WTC11 (cell line): ENCODE data around the gene RBM39. TPM values are rescaled to one million over a fixed set of nuclear protein-coding genes. Genes with fewer than 3 reads are reported as not detected.

Source experiments
- ATAC-seq: fragments of 200-7000 bp; cut with Tn5 transposase; 2 replicates; pipeline ENCODE4 v1.10.0; 2021; ENCODE audit warnings: mild to moderate bottlenecking, moderate library complexity
- CTCF ChIA-PET: fragments of 300-600 bp; sonication (Branson Sonifier 250); formaldehyde crosslinking; loops from one replicate; lab custom pipeline; 2021; ENCODE audit warnings: antibody characterized with exemption; lab: Charles Lee
- POLR2A ChIA-PET: fragments of 350-600 bp; sonication (Branson Sonifier 250); formaldehyde crosslinking; loops from one replicate; lab custom pipeline; 2021; ENCODE audit warnings: antibody characterized with exemption; lab: Charles Lee
- DNase-seq: peaks from one replicate; pipeline ENCODE4 v3.0.0; 2021; ENCODE audit warnings: low spot score
- H3K27ac Mint-ChIP-seq: 2 replicates; pipeline ENCODE4 v1.8.0; 2021; ENCODE audit warnings: mixed read lengths
- H3K27me3 Mint-ChIP-seq: 2 replicates; pipeline ENCODE4 v1.8.0; 2021; ENCODE audit warnings: low read depth, mild to moderate bottlenecking, moderate library complexity, mixed read lengths
- H3K36me3 Mint-ChIP-seq: 2 replicates; pipeline ENCODE4 v1.8.0; 2021; ENCODE audit warnings: mixed read lengths
- H3K4me1 Mint-ChIP-seq: 2 replicates; pipeline ENCODE4 v1.8.0; 2022; ENCODE audit warnings: mixed read lengths
- H3K4me3 Mint-ChIP-seq: 2 replicates; pipeline ENCODE4 v1.8.0; 2021; ENCODE audit warnings: mild to moderate bottlenecking, moderate library complexity, mixed read lengths
- H3K9me3 Mint-ChIP-seq: 2 replicates; pipeline ENCODE4 v1.8.0; 2021; ENCODE audit warnings: mixed read lengths
- CBFB ChIP-seq: sonication (generic); formaldehyde crosslinking; IDR thresholded peaks from 2 replicates; pipeline ENCODE4 v1.8.1; 2022; ENCODE audit warnings: mild to moderate bottlenecking, low read depth, missing genetic modification reagents
- CREB1 ChIP-seq: sonication (generic); formaldehyde crosslinking; IDR thresholded peaks from 2 replicates; pipeline ENCODE4 v1.8.0; 2023; ENCODE audit warnings: mild to moderate bottlenecking, missing genetic modification reagents
- ELF4 ChIP-seq: sonication (generic); formaldehyde crosslinking; IDR thresholded peaks from 2 replicates; pipeline ENCODE4 v1.8.1; 2022; ENCODE audit warnings: low read depth, mild to moderate bottlenecking, moderate library complexity, missing genetic modification reagents
- FOXK1 ChIP-seq: sonication (generic); formaldehyde crosslinking; IDR thresholded peaks from 2 replicates; pipeline ENCODE4 v1.8.0; 2022; ENCODE audit warnings: mild to moderate bottlenecking, moderate library complexity, missing genetic modification reagents
- GABPB1 ChIP-seq: sonication (generic); formaldehyde crosslinking; IDR thresholded peaks from 2 replicates; pipeline ENCODE4 v1.8.1; 2023; ENCODE audit warnings: mild to moderate bottlenecking, missing genetic modification reagents
- KAT7 ChIP-seq: sonication (generic); formaldehyde crosslinking; IDR thresholded peaks from 2 replicates; pipeline ENCODE4 v1.8.1; 2023; ENCODE audit warnings: missing genetic modification reagents, mild to moderate bottlenecking, borderline replicate concordance
- MYBL2 ChIP-seq: sonication (generic); formaldehyde crosslinking; IDR thresholded peaks from 2 replicates; pipeline ENCODE4 v1.8.1; 2023; ENCODE audit warnings: mild to moderate bottlenecking, moderate library complexity, missing genetic modification reagents
- NFYB ChIP-seq: sonication (generic); formaldehyde crosslinking; conservative IDR thresholded peaks from 2 replicates; pipeline ENCODE4 v1.8.0; 2022; ENCODE audit warnings: low read depth, missing genetic modification reagents
- OVOL2 ChIP-seq: fragments of 250-450 bp; sonication (Bioruptor Pico); IDR thresholded peaks from 2 replicates; pipeline ENCODE4 v1.9.0; 2021; ENCODE audit warnings: mild to moderate bottlenecking, borderline replicate concordance
- SMAD3 ChIP-seq: sonication (generic); formaldehyde crosslinking; IDR thresholded peaks from 2 replicates; pipeline ENCODE4 v1.8.0; 2022; ENCODE audit warnings: missing genetic modification reagents, mild to moderate bottlenecking, borderline replicate concordance
- SP1 ChIP-seq: sonication (generic); formaldehyde crosslinking; conservative IDR thresholded peaks from 2 replicates; pipeline ENCODE4 v1.8.1; 2022; ENCODE audit warnings: missing genetic modification reagents
- ZNF219 ChIP-seq: sonication (generic); formaldehyde crosslinking; IDR thresholded peaks from 2 replicates; pipeline ENCODE4 v1.8.0; 2023; ENCODE audit warnings: missing genetic modification reagents, mild to moderate bottlenecking, borderline replicate concordance
- ZNF671 ChIP-seq: fragments of 250-450 bp; sonication (Bioruptor Pico); IDR thresholded peaks from 2 replicates; pipeline ENCODE4 v1.8.0; 2021; ENCODE audit warnings: mild to moderate bottlenecking
- total RNA-seq: library from RNA; stranded (reverse); gene quantifications from 3 replicates; pipeline ENCODE4 v1.2.3, GENCODE V29; 2021
- TF ChIP-seq, protein P1 (sequence below): fragments of 250-450 bp; sonication (Bioruptor Pico); IDR thresholded peaks from 2 replicates; pipeline ENCODE4 v1.9.0; 2021; ENCODE audit warnings: mild to moderate bottlenecking, borderline replicate concordance
- TF ChIP-seq, protein P2 (sequence below): fragments of 250-450 bp; sonication (Bioruptor Pico); IDR thresholded peaks from 2 replicates; pipeline ENCODE4 v1.9.0; 2021; ENCODE audit warnings: mild to moderate bottlenecking
- TF ChIP-seq, protein P3 (sequence below): sonication (generic); formaldehyde crosslinking; IDR thresholded peaks from 2 replicates; pipeline ENCODE4 v1.8.1; 2023; ENCODE audit warnings: mild to moderate bottlenecking, missing genetic modification reagents, moderate library complexity
- TF ChIP-seq, protein P4 (sequence below): sonication (generic); formaldehyde crosslinking; conservative IDR thresholded peaks from 2 replicates; pipeline ENCODE4 v1.8.1; 2023; ENCODE audit warnings: mild to moderate bottlenecking, low read depth, missing genetic modification reagents, moderate library complexity
- TF ChIP-seq, protein P5 (sequence below): sonication (generic); formaldehyde crosslinking; IDR thresholded peaks from 2 replicates; pipeline ENCODE4 v1.8.0; 2023; ENCODE audit warnings: mild to moderate bottlenecking, missing genetic modification reagents
- TF ChIP-seq, protein P6 (sequence below): sonication (generic); formaldehyde crosslinking; IDR thresholded peaks from 2 replicates; pipeline ENCODE4 v1.8.1; 2023; ENCODE audit warnings: mild to moderate bottlenecking, missing genetic modification reagents, moderate library complexity
- TF ChIP-seq, protein P7 (sequence below): sonication (generic); formaldehyde crosslinking; IDR thresholded peaks from 2 replicates; pipeline ENCODE4 v1.8.0; 2022; ENCODE audit warnings: missing genetic modification reagents

RBM39 gene
- total RNA-seq, 1 experiment from 2014 or later = 231 TPM

DNA sequence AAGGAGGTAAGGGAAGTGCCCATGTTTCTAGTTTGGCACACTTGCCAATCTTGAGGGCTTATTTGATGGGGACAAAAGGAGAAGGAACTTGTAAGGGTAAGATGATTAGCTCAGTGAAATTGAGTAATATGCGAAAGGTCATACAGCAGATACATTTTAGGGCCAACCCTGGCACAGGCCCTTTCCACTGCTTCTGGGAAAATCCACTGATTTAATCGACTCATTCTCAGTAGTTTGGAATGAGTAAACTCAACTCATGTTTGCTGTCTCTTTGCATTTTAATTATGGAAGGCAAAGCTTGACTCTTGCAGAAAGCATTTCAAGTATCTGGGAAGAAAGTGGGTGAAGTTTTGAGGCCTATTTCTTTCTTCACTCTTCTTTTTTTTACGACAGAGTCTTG, 49.8 kb upstream of the RBM39 start (continued):
- TF ChIP-seq, protein P1, sequence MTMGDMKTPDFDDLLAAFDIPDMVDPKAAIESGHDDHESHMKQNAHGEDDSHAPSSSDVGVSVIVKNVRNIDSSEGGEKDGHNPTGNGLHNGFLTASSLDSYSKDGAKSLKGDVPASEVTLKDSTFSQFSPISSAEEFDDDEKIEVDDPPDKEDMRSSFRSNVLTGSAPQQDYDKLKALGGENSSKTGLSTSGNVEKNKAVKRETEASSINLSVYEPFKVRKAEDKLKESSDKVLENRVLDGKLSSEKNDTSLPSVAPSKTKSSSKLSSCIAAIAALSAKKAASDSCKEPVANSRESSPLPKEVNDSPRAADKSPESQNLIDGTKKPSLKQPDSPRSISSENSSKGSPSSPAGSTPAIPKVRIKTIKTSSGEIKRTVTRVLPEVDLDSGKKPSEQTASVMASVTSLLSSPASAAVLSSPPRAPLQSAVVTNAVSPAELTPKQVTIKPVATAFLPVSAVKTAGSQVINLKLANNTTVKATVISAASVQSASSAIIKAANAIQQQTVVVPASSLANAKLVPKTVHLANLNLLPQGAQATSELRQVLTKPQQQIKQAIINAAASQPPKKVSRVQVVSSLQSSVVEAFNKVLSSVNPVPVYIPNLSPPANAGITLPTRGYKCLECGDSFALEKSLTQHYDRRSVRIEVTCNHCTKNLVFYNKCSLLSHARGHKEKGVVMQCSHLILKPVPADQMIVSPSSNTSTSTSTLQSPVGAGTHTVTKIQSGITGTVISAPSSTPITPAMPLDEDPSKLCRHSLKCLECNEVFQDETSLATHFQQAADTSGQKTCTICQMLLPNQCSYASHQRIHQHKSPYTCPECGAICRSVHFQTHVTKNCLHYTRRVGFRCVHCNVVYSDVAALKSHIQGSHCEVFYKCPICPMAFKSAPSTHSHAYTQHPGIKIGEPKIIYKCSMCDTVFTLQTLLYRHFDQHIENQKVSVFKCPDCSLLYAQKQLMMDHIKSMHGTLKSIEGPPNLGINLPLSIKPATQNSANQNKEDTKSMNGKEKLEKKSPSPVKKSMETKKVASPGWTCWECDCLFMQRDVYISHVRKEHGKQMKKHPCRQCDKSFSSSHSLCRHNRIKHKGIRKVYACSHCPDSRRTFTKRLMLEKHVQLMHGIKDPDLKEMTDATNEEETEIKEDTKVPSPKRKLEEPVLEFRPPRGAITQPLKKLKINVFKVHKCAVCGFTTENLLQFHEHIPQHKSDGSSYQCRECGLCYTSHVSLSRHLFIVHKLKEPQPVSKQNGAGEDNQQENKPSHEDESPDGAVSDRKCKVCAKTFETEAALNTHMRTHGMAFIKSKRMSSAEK (CRISPR knock-in tag) = no peak
- TF ChIP-seq, protein P2, sequence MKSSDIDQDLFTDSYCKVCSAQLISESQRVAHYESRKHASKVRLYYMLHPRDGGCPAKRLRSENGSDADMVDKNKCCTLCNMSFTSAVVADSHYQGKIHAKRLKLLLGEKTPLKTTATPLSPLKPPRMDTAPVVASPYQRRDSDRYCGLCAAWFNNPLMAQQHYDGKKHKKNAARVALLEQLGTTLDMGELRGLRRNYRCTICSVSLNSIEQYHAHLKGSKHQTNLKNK (CRISPR knock-in tag) = no peak
- TF ChIP-seq, protein P3, sequence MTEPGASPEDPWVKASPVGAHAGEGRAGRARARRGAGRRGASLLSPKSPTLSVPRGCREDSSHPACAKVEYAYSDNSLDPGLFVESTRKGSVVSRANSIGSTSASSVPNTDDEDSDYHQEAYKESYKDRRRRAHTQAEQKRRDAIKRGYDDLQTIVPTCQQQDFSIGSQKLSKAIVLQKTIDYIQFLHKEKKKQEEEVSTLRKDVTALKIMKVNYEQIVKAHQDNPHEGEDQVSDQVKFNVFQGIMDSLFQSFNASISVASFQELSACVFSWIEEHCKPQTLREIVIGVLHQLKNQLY (CRISPR knock-in tag) = no peak
- no peak for TF ChIP-seq OVOL2 (CRISPR knock-in tag)

DNA sequence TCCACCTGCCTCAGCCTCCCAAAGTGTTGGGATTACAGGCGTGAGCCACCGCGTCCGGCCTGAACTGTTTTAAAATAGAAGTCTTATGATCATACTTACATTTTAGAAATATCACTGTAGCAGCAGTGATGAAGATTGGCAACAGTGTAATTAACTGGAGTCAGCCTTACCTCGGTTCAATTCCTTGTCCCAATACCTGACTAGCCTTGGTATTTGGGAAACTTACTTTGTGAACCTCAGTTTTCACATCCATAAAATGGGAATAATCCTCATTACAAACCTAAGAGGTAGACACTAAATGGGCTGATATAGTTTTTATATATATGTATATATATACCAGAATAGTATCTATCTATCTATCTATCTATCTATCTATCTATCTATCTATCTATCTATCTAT, 49.0 kb upstream of the RBM39 start:
- H3K4me3 Mint-ChIP-seq = no peak overlapping the region
- POLR2A ChIA-PET = interaction anchor here (0.6 kb wide), 1 partner anchor 11 kb away, joined by 7 read pairs; no protein-coding TSS in a partner anchor
- no peaks in the 10 kb centered on the region for H3K27me3 Mint-ChIP-seq
- ATAC-seq (no peak), DNase-seq (no peak)
- H3K27ac Mint-ChIP-seq = no peak overlapping the region
- no peaks in the 10 kb centered on the region for H3K9me3 Mint-ChIP-seq
- peaks cover 6% of the 10 kb centered on the region; the same call in 1 of the 2 replicates for H3K36me3 Mint-ChIP-seq
- no peaks in the 10 kb centered on the region; the same call in 1 of the 2 replicates for H3K4me1 Mint-ChIP-seq
- CTCF ChIA-PET = no interaction called here
- TF ChIP-seq CREB1 (CRISPR knock-in tag) (no peak), KAT7 (no peak), FOXK1 (CRISPR knock-in tag) (no peak), SP1 (CRISPR knock-in tag) (no peak), CBFB (CRISPR knock-in tag) (no peak), MYBL2 (CRISPR knock-in tag) (no peak), ZNF219 (no peak), ELF4 (CRISPR knock-in tag) (no peak), NFYB (no peak), ZNF671 (CRISPR knock-in tag) (no peak), SMAD3 (CRISPR knock-in tag) (no peak), GABPB1 (no peak)
- TF ChIP-seq, protein P4, sequence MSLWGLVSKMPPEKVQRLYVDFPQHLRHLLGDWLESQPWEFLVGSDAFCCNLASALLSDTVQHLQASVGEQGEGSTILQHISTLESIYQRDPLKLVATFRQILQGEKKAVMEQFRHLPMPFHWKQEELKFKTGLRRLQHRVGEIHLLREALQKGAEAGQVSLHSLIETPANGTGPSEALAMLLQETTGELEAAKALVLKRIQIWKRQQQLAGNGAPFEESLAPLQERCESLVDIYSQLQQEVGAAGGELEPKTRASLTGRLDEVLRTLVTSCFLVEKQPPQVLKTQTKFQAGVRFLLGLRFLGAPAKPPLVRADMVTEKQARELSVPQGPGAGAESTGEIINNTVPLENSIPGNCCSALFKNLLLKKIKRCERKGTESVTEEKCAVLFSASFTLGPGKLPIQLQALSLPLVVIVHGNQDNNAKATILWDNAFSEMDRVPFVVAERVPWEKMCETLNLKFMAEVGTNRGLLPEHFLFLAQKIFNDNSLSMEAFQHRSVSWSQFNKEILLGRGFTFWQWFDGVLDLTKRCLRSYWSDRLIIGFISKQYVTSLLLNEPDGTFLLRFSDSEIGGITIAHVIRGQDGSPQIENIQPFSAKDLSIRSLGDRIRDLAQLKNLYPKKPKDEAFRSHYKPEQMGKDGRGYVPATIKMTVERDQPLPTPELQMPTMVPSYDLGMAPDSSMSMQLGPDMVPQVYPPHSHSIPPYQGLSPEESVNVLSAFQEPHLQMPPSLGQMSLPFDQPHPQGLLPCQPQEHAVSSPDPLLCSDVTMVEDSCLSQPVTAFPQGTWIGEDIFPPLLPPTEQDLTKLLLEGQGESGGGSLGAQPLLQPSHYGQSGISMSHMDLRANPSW = no peak
- TF ChIP-seq, protein P5, sequence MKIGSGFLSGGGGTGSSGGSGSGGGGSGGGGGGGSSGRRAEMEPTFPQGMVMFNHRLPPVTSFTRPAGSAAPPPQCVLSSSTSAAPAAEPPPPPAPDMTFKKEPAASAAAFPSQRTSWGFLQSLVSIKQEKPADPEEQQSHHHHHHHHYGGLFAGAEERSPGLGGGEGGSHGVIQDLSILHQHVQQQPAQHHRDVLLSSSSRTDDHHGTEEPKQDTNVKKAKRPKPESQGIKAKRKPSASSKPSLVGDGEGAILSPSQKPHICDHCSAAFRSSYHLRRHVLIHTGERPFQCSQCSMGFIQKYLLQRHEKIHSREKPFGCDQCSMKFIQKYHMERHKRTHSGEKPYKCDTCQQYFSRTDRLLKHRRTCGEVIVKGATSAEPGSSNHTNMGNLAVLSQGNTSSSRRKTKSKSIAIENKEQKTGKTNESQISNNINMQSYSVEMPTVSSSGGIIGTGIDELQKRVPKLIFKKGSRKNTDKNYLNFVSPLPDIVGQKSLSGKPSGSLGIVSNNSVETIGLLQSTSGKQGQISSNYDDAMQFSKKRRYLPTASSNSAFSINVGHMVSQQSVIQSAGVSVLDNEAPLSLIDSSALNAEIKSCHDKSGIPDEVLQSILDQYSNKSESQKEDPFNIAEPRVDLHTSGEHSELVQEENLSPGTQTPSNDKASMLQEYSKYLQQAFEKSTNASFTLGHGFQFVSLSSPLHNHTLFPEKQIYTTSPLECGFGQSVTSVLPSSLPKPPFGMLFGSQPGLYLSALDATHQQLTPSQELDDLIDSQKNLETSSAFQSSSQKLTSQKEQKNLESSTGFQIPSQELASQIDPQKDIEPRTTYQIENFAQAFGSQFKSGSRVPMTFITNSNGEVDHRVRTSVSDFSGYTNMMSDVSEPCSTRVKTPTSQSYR = no peak
- TF ChIP-seq, protein P6, sequence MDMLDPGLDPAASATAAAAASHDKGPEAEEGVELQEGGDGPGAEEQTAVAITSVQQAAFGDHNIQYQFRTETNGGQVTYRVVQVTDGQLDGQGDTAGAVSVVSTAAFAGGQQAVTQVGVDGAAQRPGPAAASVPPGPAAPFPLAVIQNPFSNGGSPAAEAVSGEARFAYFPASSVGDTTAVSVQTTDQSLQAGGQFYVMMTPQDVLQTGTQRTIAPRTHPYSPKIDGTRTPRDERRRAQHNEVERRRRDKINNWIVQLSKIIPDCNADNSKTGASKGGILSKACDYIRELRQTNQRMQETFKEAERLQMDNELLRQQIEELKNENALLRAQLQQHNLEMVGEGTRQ = no peak
- TF ChIP-seq, protein P7, sequence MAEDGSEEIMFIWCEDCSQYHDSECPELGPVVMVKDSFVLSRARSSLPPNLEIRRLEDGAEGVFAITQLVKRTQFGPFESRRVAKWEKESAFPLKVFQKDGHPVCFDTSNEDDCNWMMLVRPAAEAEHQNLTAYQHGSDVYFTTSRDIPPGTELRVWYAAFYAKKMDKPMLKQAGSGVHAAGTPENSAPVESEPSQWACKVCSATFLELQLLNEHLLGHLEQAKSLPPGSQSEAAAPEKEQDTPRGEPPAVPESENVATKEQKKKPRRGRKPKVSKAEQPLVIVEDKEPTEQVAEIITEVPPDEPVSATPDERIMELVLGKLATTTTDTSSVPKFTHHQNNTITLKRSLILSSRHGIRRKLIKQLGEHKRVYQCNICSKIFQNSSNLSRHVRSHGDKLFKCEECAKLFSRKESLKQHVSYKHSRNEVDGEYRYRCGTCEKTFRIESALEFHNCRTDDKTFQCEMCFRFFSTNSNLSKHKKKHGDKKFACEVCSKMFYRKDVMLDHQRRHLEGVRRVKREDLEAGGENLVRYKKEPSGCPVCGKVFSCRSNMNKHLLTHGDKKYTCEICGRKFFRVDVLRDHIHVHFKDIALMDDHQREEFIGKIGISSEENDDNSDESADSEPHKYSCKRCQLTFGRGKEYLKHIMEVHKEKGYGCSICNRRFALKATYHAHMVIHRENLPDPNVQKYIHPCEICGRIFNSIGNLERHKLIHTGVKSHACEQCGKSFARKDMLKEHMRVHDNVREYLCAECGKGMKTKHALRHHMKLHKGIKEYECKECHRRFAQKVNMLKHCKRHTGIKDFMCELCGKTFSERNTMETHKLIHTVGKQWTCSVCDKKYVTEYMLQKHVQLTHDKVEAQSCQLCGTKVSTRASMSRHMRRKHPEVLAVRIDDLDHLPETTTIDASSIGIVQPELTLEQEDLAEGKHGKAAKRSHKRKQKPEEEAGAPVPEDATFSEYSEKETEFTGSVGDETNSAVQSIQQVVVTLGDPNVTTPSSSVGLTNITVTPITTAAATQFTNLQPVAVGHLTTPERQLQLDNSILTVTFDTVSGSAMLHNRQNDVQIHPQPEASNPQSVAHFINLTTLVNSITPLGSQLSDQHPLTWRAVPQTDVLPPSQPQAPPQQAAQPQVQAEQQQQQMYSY (CRISPR knock-in tag) = no peak
